Breast epithelium (tissue), 4 donors: ENCODE results near the gene ASPDH. TPM values are rescaled to one million over a fixed set of nuclear protein-coding genes. Genes with fewer than 3 reads are reported as not detected.

Experiments used
- DNase-seq, 2 donors: peaks; one replicate each; pipeline ENCODE4 v3.0.0-alpha.2; 2019; ENCODE audit warnings: low spot score in 2 of 2
- H3K27ac ChIP-seq, 2 donors: fragments of 200-600 bp; sonication (generic) in 1 of 2; one replicate each; pipeline ENCODE4 v1.5.1; 2016 to 2019; ENCODE audit warnings: mild to moderate bottlenecking in 1 of 2
- H3K27me3 ChIP-seq, 2 donors: fragments of 200-600 bp; sonication (generic) in 1 of 2; one replicate each; pipeline versions ENCODE4 v1.5.1 to v1.6.0; 2017 to 2019; ENCODE audit warnings: control low read depth in 1 of 2, mild to moderate bottlenecking in 1 of 2
- H3K36me3 ChIP-seq: fragments of 200-600 bp; one replicate; pipeline ENCODE4 v1.5.1; 2019
- H3K4me1 ChIP-seq, 2 donors: fragments of 200-600 bp; sonication (generic); one replicate each; pipeline ENCODE4 v1.5.1; 2016 to 2019; ENCODE audit warnings: control low read depth in 1 of 2
- H3K4me3 ChIP-seq, 3 donors: fragments of 200-600 bp; sonication (generic); 1 replicate in 2 of 3; 2 replicates in 1 of 3; pipeline ENCODE4 v1.5.1; 2016 to 2019; ENCODE audit warnings: mild to moderate bottlenecking in 3 of 3, moderate library complexity in 2 of 3
- H3K9me3 ChIP-seq, 2 donors: fragments of 200-600 bp; sonication (generic) in 1 of 2; one replicate each; pipeline ENCODE4 v1.5.1; 2016 to 2019; ENCODE audit warnings: control low read depth in 1 of 2
- CTCF ChIP-seq, 3 donors: fragments of 450-650 bp; IDR thresholded peaks; one replicate each; pipeline ENCODE4 v1.5.1; 2016 to 2017; ENCODE audit warnings: antibody characterized with exemption in 3 of 3, mild to moderate bottlenecking in 3 of 3, moderate library complexity in 3 of 3
- POLR2A ChIP-seq: fragments of 450-650 bp; IDR thresholded peaks from one replicate; pipeline ENCODE4 v1.6.1; 2016; ENCODE audit warnings: antibody characterized with exemption, mild to moderate bottlenecking, moderate library complexity
- POLR2AphosphoS5 ChIP-seq, 3 donors: sonication (generic); formaldehyde crosslinking; IDR thresholded peaks; one replicate each; pipeline ENCODE4 v1.6.1; 2017; ENCODE audit warnings: antibody characterized with exemption in 3 of 3
- intact Hi-C: fragments of 100-400 bp; cut with DNase I; formaldehyde crosslinking; loops from one replicate; pipeline ENCODE4 v1.15.1; 2023; ENCODE audit warnings: low total_unique reads
- total RNA-seq, 3 donors: library from RNA; depleted of rRNA; stranded (reverse); fragments of >200 nt; gene quantifications; one replicate each; pipeline ENCODE4 v1.1.0, GENCODE V29; 2016

The ASPDH gene
- total RNA-seq, 3 donors from 2014 or later, result not detected

- Histone ChIP-seq H3K36me3 (no peaks in the 10 kb centered on the region), H3K27me3 (peaks cover 0 to 26% of the 10 kb centered on the region in 2 donors), H3K9me3 (no peaks in the 10 kb centered on the region), H3K4me3 (no peak overlapping the region), H3K27ac (no peak overlapping the region), H3K4me1 (no peaks in the 10 kb centered on the region)
- DNase-seq, result no peak
- intact Hi-C loops, result no loop called here
- TF ChIP-seq POLR2A (no peak), CTCF (IDR thresholded peaks at IDR 0.05) (no peak), POLR2AphosphoS5 (IDR thresholded peaks at IDR 0.05) (no peak)
These were observed 3.4 kb upstream of the ASPDH start for GRCh38 chr19:50516964-50517703.

GRCh38 chr19:50516456-50516855, 2.7 kb upstream of the ASPDH start:
- no peak for DNase-seq

GRCh38 chr19:50515168-50515561, 1.5 kb upstream of the ASPDH start:
- no peak overlapping the region for H3K27ac ChIP-seq
- intact Hi-C loops, result no loop called here
- H3K9me3 ChIP-seq, result no peaks in the 10 kb centered on the region
- no peaks in the 10 kb centered on the region for H3K36me3 ChIP-seq
- peaks cover 5 to 6% of the 10 kb centered on the region in 2 donors for H3K4me1 ChIP-seq
- TF ChIP-seq CTCF (IDR thresholded peaks at IDR 0.05), result no peak
- TF ChIP-seq POLR2AphosphoS5 (IDR thresholded peaks at IDR 0.05), result no peak
- TF ChIP-seq POLR2A, result no peak
- no peak overlapping the region for H3K4me3 ChIP-seq
- H3K27me3 ChIP-seq, result peaks cover 0 to 26% of the 10 kb centered on the region in 2 donors
- no peak for DNase-seq

More at GRCh38 chr19:50516456-50516855, 2.7 kb upstream of the ASPDH start:
- no peak overlapping the region for H3K27ac ChIP-seq
- TF ChIP-seq POLR2A, result no peak
- no peak for TF ChIP-seq CTCF (IDR thresholded peaks at IDR 0.05)
- no peak for TF ChIP-seq POLR2AphosphoS5 (IDR thresholded peaks at IDR 0.05)
- H3K27me3 ChIP-seq, result peaks cover 0 to 26% of the 10 kb centered on the region in 2 donors
- no peaks in the 10 kb centered on the region for H3K9me3 ChIP-seq
- no peaks in the 10 kb centered on the region for H3K36me3 ChIP-seq
- intact Hi-C loops, result no loop called here
- H3K4me1 ChIP-seq, result no peaks in the 10 kb centered on the region
- no peak overlapping the region for H3K4me3 ChIP-seq

GRCh38 chr19:50514346-50515167, 844 bp upstream of the ASPDH start:
- H3K27me3 ChIP-seq, result peaks cover 0 to 26% of the 10 kb centered on the region in 2 donors
- DNase-seq, result no peak
- H3K36me3 ChIP-seq, result no peaks in the 10 kb centered on the region
- H3K4me1 ChIP-seq, result peaks cover 7% of the 10 kb centered on the region in 2 donors
- H3K27ac ChIP-seq, result no peak overlapping the region
- intact Hi-C loops, result no loop called here
- no peaks in the 10 kb centered on the region for H3K9me3 ChIP-seq
- TF ChIP-seq POLR2A (no peak), CTCF (IDR thresholded peaks at IDR 0.05) (no peak), POLR2AphosphoS5 (IDR thresholded peaks at IDR 0.05) (no peak)
- H3K4me3 ChIP-seq, result no peak overlapping the region
